K562 (cell line): ENCODE data around the gene MPRIP. TPM values are rescaled to one million over a fixed set of nuclear protein-coding genes. Genes with fewer than 3 reads are reported as not detected.

Source experiments
- ATAC-seq: fragments of 200-7000 bp; cut with Tn5 transposase; 3 replicates; pipeline ENCODE4 v1.9.1; 2020; ENCODE audit warnings: moderate library complexity
- BruUV-seq: library from RNA; stranded (reverse); fragments of 400-500 nt; replicated peaks from 2 replicates; lab custom pipeline; 2021; lab: Mats Ljungman, UMichigan
- CTCF ChIA-PET: fragments of 300-600 bp; formaldehyde crosslinking; extraction: SDS; loops from one replicate; lab custom pipeline; 2021; ENCODE audit warnings: low intra/inter-chr PET ratio; lab: Yijun Ruan, JAX
- POLR2A ChIA-PET: fragments of 300-600, 350-650 bp; sonication (Branson Sonifier 250); formaldehyde crosslinking; extraction: SDS; loops from one replicate; lab custom pipeline; 2021; ENCODE audit warnings: antibody characterized with exemption, inconsistent platforms; lab: Yijun Ruan, JAX
- DNase-seq, 4 experiments: peaks; one replicate each; pipeline versions ENCODE4 v3.0.0 to v3.0.0-alpha.2; 2011 to 2018; ENCODE audit warnings: low spot score in 3 of 4, mixed read lengths in 3 of 4; ENCODE audit errors: extremely low read depth in 1 of 4
- FAIRE-seq: peaks from 2 replicates; lab custom pipeline; 2011; peaks lifted over from hg19 to GRCh38; lab: Jason Lieb, UNC
- H2AFZ ChIP-seq: 2 replicates; pipeline ENCODE4 v1.6.0; 2011; ENCODE audit warnings: low read depth, low read length, control low read depth, inconsistent platforms
- H3K27ac ChIP-seq: fragments of 200-600 bp; 3 replicates; pipeline ENCODE4 v1.8.0; 2011; ENCODE audit warnings: low read depth, mild to moderate bottlenecking, control low read depth, inconsistent platforms, low read length, moderate library complexity, mixed read lengths; ENCODE audit errors: extremely low read depth
- H3K27me3 ChIP-seq, 2 experiments: fragments of 300-600 bp in 1 of 2; 2 replicates in 1 of 2; 3 replicates in 1 of 2; pipeline versions ENCODE4 v1.6.0 to v1.8.0; 2011; ENCODE audit warnings: inconsistent platforms in 2 of 2, low read length in 2 of 2, mild to moderate bottlenecking in 1 of 2, mixed read lengths in 1 of 2, moderate library complexity in 1 of 2; ENCODE audit not compliant: control insufficient read depth in 2 of 2, insufficient read depth in 2 of 2
- H3K36me3 ChIP-seq: fragments of 300-600 bp; 3 replicates; pipeline ENCODE4 v1.8.0; 2011; ENCODE audit warnings: mild to moderate bottlenecking, low read length, inconsistent platforms; ENCODE audit not compliant: control insufficient read depth, insufficient read depth
- H3K4me1 ChIP-seq, 2 experiments: fragments of 200-600 bp in 1 of 2; replicated peaks in 1 of 2; 2 replicates in 1 of 2; 3 replicates in 1 of 2; pipeline versions ENCODE4 v1.5.1 to v1.8.0; 2011; ENCODE audit warnings: inconsistent platforms in 2 of 2, low read length in 2 of 2, mild to moderate bottlenecking in 1 of 2, mixed read lengths in 1 of 2, moderate library complexity in 1 of 2; ENCODE audit not compliant: control insufficient read depth in 2 of 2, insufficient read depth in 2 of 2
- H3K4me2 ChIP-seq: 2 replicates; pipeline ENCODE4 v1.6.1; 2011; ENCODE audit warnings: low read length, control low read depth, inconsistent platforms, mixed read lengths; ENCODE audit not compliant: insufficient read depth
- H3K4me3 ChIP-seq: fragments of 200-600 bp; sonication (generic), shearing (Covaris generic); 2 replicates; pipeline ENCODE4 v1.5.1; 2016; ENCODE audit warnings: control low read depth, inconsistent platforms
- H3K79me2 ChIP-seq: fragments of 200-600 bp; 3 replicates; pipeline ENCODE4 v1.8.0; 2011; ENCODE audit warnings: low read length, inconsistent platforms; ENCODE audit not compliant: control insufficient read depth, insufficient read depth
- H3K9ac ChIP-seq, 2 experiments: 2 replicates each; pipeline versions ENCODE4 v1.6.0 to v1.6.1; 2011; ENCODE audit warnings: low read depth in 2 of 2, low read length in 2 of 2, control low read depth in 1 of 2, inconsistent platforms in 1 of 2, mild to moderate bottlenecking in 1 of 2, mixed read lengths in 1 of 2; ENCODE audit not compliant: insufficient read depth in 1 of 2
- H3K9me1 ChIP-seq: one replicate; pipeline ENCODE4 v1.6.0; 2011; ENCODE audit warnings: inconsistent platforms, mild to moderate bottlenecking, low read length, moderate library complexity; ENCODE audit not compliant: control insufficient read depth, insufficient read depth
- H3K9me3 ChIP-seq: replicated peaks from 2 replicates; pipeline ENCODE4 v1.5.1; 2011; ENCODE audit warnings: low read depth, low read length, inconsistent platforms; ENCODE audit not compliant: control insufficient read depth, insufficient read depth
- H4K20me1 ChIP-seq: replicated peaks from 2 replicates; pipeline ENCODE4 v1.6.1; 2011; ENCODE audit warnings: low read length, inconsistent platforms, mixed read lengths; ENCODE audit not compliant: control insufficient read depth, insufficient read depth
- CREB1 ChIP-seq, 2 experiments: sonication (generic) in 1 of 2; formaldehyde crosslinking in 1 of 2; IDR thresholded peaks; 2 replicates each; pipeline versions ENCODE4 v1.6.1 to v1.8.0; 2012 to 2022; ENCODE audit warnings: inconsistent platforms in 1 of 2, mild to moderate bottlenecking in 1 of 2, missing genetic modification reagents in 1 of 2, moderate library complexity in 1 of 2
- E2F4 ChIP-seq: sonication (generic); formaldehyde crosslinking; IDR thresholded peaks from 2 replicates; pipeline ENCODE4 v1.8.0; 2022; ENCODE audit warnings: mild to moderate bottlenecking, low read depth, missing genetic modification reagents
- ID3 ChIP-seq, 2 experiments: fragments of 250-450 bp in 1 of 2; fragments of 450-650 bp in 1 of 2; sonication (Bioruptor Pico) in 1 of 2; IDR thresholded peaks; 2 replicates each; pipeline versions ENCODE4 v1.6.1 to v1.8.0; 2016 to 2021; ENCODE audit warnings: mild to moderate bottlenecking in 2 of 2, moderate library complexity in 2 of 2, missing compliant biosample characterization in 1 of 2, missing genetic modification characterization in 1 of 2
- MLX ChIP-seq, 2 experiments: fragments of 450-650 bp in 1 of 2; sonication (generic) in 1 of 2; formaldehyde crosslinking; conservative IDR thresholded peaks; 2 replicates each; pipeline versions ENCODE4 v1.4.0 to v1.8.1; 2020 to 2022; ENCODE audit warnings: mild to moderate bottlenecking in 1 of 2, missing genetic modification reagents in 1 of 2
- RAD21 ChIP-seq, 2 experiments: fragments of 250-450 bp in 1 of 2; fragments of 450-650 bp in 1 of 2; sonication (Bioruptor Pico) in 1 of 2; formaldehyde crosslinking in 1 of 2; IDR thresholded peaks in 1 of 2; conservative IDR thresholded peaks in 1 of 2; 2 replicates each; pipeline versions ENCODE4 v1.4.0 to v1.8.0; 2020 to 2022; ENCODE audit warnings: mild to moderate bottlenecking in 2 of 2, moderate library complexity in 1 of 2
- REST ChIP-seq, 2 experiments: fragments of 450-650 bp; formaldehyde crosslinking in 1 of 2; IDR thresholded peaks; 2 replicates each; pipeline versions ENCODE4 v1.4.0 to v1.6.1; 2014 to 2020; ENCODE audit warnings: mild to moderate bottlenecking in 2 of 2, borderline replicate concordance in 1 of 2, low read depth in 1 of 2
- SNIP1 ChIP-seq: fragments of 450-650 bp; IDR thresholded peaks from 2 replicates; pipeline ENCODE4 v1.7.1; 2017; ENCODE audit warnings: low read depth, mild to moderate bottlenecking
- WGBS: fragments of 100-300 bp; shearing (Covaris generic); methylation state at CpG from one replicate; pipeline ENCODE4 v1.1.6; 2016; ENCODE audit warnings: low coverage, mixed read lengths; ENCODE audit not compliant: insufficient coverage; ENCODE audit errors: missing lambda C conversion rate; 5-methylcytosine and 5-hydroxymethylcytosine counted together
- in situ Hi-C: fragments of 300-500 bp; cut with MboI; formaldehyde crosslinking; loops from 4 replicates; pipeline ENCODE4 v1.15.0; 2018; ENCODE audit warnings: inconsistent platforms, mixed read lengths
- intact Hi-C: fragments of 100-400 bp; cut with micrococcal nuclease; formaldehyde crosslinking; loops from 2 replicates; pipeline ENCODE4 v1.14.2; 2022
- polyA plus RNA-seq, 8 experiments: library from polyadenylated mRNA; depleted of rRNA in 4 of 8; stranded (reverse) in 5 of 8; unstranded in 3 of 8; fragments of >200 nt; fragmentation: Nextera tagmentation in 2 of 8; fragmentation: Illumina TruSeq in 1 of 8; extraction: Ambion mirVana in 2 of 8; extraction: Trizol in 1 of 8; gene quantifications; 2 replicates each; pipeline versions ENCODE4 v1.2.1 to v1.2.3, GENCODE V29; 2011 to 2014; ENCODE audit warnings: inconsistent platforms in 1 of 8, missing spikeins in 1 of 8
- total RNA-seq, 7 experiments: library from RNA; depleted of rRNA in 6 of 7; stranded (reverse); fragments of >200 nt in 6 of 7; fragmentation: Illumina TruSeq in 2 of 7; extraction: Trizol in 2 of 7; gene quantifications; 2 replicates each; pipeline versions ENCODE4 v1.2.1 to v1.2.3, GENCODE V29; 2011 to 2021; ENCODE audit warnings: low replicate concordance in 1 of 7

MPRIP gene
- total and polyA plus RNA-seq, 9 of the 15 experiments (the other 6 are each of a cell fraction or from before 2014, with no cell fraction given), result 10.0 to 72.6 (median 30.1) TPM

GRCh38 chr17:17130077-17130844 is 88.0 kb downstream of the MPRIP start:
- no peak for FAIRE-seq
- POLR2A ChIA-PET, result interaction anchor here (1.0 kb wide), 1 partner anchor 19 kb away, joined by 5 read pairs; no protein-coding TSS in a partner anchor
- WGBS, result 46% methylated on average over 4 of the region's 12 CpGs
- no peak for DNase-seq
- Histone ChIP-seq H3K4me1 (peaks cover 0 to 3% of the 10 kb centered on the region in 2 experiments; a peak in 1 of 5 replicates), H3K36me3 (0 out of 3 replicates have a peak, but pooled peaks cover 8% of the 10 kb centered on the region), H3K27me3 (no peaks in the 10 kb centered on the region), H3K9ac (no peak overlapping the region), H2AFZ (no peak overlapping the region), H3K79me2 (no peaks in the 10 kb centered on the region), H3K9me1 (no peaks in the 10 kb centered on the region), H3K4me3 (no peak overlapping the region), H3K4me2 (no peak overlapping the region), H3K9me3 (no peaks in the 10 kb centered on the region), H3K27ac (no peak overlapping the region), H4K20me1 (0 out of 2 replicates have a peak, but pooled peaks cover 9% of the 10 kb centered on the region)
- ATAC-seq, result peak; percentile 56; the same call in 2 of the 3 replicates
- CTCF ChIA-PET, result interaction anchor here (1.5 kb wide), 1 partner anchor 129 kb away, joined by 9 read pairs; no protein-coding TSS in a partner anchor
- in situ Hi-C loops, result no loop called here
- no TSS peak for BruUV-seq
- intact Hi-C loops, result no loop called here
- TF ChIP-seq SNIP1, result no peak
- TF ChIP-seq RAD21 (CRISPR knock-in tag; conservative IDR thresholded peaks at IDR 0.05 in 1 of 2, IDR thresholded peaks at IDR 0.05 in 1 of 2), result peak in 1 of 2 experiments; percentile 35; a peak in 3 of 4 replicates
- TF ChIP-seq MLX (CRISPR knock-in tag; conservative IDR thresholded peaks at IDR 0.05), result no peak
- no peak for TF ChIP-seq E2F4 (CRISPR knock-in tag)
- no peak for TF ChIP-seq ID3 (CRISPR knock-in tag; IDR thresholded peaks at IDR 0.05)
- no peak for TF ChIP-seq ID3 (tag; IDR thresholded peaks at IDR 0.05)
- peak; percentile 16; the same call in 1 of the 2 replicates for TF ChIP-seq REST (IDR thresholded peaks at IDR 0.05; ENCODE audit: borderline replicate concordance)
- no peak for TF ChIP-seq REST (CRISPR knock-in tag; IDR thresholded peaks at IDR 0.05; ENCODE audit: low read depth)
- no peak for TF ChIP-seq CREB1 (IDR thresholded peaks at IDR 0.05)
- no peak for TF ChIP-seq CREB1 (CRISPR knock-in tag; IDR thresholded peaks at IDR 0.05)
